NCI-H2227 (cell line): ENCODE results near the gene CYSTM1.
A peak's percentile ranks its signal among the peaks of the same experiment; 100 is the strongest.

Source experiments
- DNase-seq: peaks from one replicate; lab custom pipeline; 2025; ENCODE audit not compliant: unreplicated experiment; lab: John Stamatoyannopoulos, UW

CYSTM1 gene

GRCh38 chr5:140252470-140253126 is 77.6 kb downstream of the CYSTM1 start:
- DNase-seq, result no peak

- DNase-seq, result no peak
Measured at GRCh38 chr5:140253985-140254384, 79.0 kb downstream of the CYSTM1 start.

DNA sequence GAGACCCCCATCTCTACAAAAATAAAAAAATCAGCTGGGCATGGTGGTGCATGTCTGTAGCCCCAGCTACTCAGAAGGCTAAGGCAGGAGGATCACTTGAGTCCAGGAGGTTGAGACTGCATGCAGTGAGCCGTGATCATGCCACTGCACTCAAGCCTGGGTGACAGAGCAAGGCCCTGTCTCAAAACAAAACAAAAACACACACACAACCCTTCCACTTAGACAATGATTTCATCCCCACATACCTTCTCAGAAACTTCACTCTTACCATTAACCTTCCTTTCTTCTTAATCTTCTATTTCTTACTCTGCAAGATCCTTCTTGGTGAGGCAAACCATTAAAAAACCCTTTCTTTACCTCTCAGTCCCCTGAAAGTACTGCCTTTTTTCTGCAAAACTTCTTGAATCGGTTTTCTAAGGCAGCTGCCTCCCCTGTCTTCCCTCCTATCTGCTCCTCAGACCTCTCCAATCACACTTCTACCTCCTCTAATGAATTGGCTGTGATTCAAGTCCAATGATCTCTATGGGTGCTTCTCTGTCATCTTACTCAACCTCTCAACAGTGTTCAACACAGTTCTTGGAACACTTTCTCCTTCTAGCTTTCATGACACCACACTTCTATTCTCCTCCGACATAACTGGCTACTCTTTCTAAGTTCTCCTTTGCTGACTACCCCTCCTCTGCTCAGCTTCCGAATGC is 80.6 kb downstream of the CYSTM1 start:
- DNase-seq, result no peak

GRCh38 chr5:140256726-140257125 is 81.7 kb downstream of the CYSTM1 start:
- no peak for DNase-seq

DNA sequence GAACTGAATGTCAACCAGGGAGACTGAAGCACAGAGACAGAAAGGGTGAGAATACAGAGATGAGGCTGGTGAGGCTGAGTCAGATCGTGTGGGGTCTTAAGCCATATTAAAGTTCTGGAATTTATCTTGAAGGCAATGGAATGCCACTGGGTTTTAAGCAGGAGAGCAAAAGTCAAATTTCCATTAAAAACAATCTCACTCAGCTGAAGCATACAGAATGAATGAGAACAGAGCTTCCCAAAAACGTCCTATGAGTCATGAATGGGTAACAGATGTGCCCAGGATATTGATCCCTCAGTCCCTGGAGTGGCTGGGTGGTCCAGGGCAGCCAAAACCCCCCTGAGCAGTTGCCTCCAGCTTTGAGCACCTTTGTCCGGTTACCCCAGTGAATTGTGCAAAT is 83.0 kb downstream of the CYSTM1 start:
- DNase-seq, result no peak

DNA sequence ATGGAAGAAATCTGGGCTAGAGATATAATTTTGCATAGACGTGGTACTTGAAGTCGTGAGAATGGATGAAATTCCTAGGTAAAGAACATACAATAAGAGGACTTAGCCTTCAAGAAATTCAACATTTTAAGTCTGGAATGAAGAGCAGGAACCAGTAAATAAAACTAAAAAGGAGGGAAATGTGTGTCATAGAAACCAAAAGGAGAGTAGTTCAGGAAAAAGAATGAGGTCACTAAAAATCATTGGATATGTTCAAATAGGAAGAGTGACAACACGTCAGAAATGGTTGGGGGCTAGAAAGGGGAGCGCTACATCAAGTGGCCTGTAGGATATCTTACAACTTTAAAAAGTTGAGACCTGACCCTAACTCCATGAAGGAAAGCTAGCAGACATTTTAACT is 83.9 kb downstream of the CYSTM1 start:
- no peak for DNase-seq

- no peak for DNase-seq
Measured at GRCh38 chr5:140259500-140259899, 84.5 kb downstream of the CYSTM1 start.

- DNase-seq, result no peak
Measured at GRCh38 chr5:140260089-140260656, 85.2 kb downstream of the CYSTM1 start.

- peak; percentile 4 for DNase-seq
Measured at GRCh38 chr5:140261403-140262171, 86.6 kb downstream of the CYSTM1 start.

DNA sequence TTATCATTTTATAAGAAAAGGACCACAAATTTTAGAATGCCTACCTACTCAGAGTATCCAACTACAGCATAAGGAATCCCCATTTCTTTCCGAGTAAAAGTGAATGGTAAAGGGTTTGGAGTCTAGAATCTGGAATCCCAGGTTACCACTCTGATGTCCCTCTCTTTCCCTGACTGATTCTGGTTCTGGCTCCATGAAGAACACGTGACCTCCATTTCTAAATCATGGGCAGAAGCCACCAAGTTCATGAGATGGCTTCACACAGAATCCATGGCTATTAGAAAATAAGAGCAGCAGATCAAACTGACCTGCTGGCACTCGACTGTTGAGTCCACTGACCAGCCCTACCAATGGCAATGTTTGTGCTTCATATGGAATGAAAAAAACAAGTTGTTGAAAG is 87.2 kb downstream of the CYSTM1 start:
- no peak for DNase-seq

- no peak for DNase-seq
Measured at GRCh38 chr5:140262839-140263238, 87.9 kb downstream of the CYSTM1 start.

GRCh38 chr5:140265845-140266244 is 90.9 kb downstream of the CYSTM1 start:
- DNase-seq, result no peak

DNA sequence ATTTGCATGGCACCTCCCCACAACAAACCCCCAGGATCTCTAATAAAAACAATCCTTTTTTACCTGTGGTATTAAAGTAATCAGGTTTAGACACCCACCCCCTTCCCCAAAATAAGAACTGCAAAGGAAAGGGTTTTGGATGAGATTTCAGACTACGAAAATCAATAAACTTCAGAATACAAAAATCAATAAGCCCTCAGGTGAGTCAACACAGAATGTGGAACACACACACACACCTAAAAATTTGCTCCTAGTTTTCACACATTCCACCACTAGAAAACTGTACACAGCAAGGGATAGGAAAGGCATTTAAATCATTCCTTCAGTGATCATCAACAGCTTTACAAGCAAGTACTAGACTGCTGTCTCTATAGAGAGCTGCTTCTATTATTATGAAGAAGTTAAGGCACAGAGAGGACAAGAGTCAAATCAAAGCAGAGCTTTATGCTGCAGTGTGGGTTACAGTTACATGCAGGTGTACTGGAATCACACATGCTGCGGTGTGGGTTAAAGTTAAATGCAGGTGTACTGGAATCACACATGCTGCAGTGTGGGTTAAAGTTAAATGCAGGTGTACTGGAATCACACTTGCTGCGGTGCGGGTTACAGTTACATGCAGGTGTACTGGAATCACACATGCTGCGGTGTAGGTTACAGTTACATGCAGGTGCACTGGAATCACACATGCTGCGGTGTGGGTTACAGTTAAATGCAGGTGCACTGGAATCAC is 91.6 kb downstream of the CYSTM1 start:
- no peak for DNase-seq

DNA sequence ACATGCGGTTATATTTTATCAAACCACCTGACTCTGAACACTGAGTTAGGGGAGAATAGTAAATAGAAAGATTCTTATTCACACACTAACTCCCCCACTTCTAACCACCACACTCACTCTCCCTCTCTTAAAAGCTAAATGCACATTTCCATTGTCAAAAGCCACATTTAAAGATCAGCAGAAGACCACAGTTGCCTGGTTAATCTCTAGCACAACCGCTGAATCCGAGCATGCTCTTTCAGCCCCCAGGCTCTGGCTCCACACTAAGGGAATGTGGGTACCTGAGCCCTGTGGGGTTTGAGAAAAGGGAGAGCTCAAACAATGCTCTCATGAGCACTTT is 92.2 kb downstream of the CYSTM1 start:
- DNase-seq, result peak; percentile 1

GRCh38 chr5:140267559-140268018 is 92.6 kb downstream of the CYSTM1 start:
- no peak for DNase-seq

DNA sequence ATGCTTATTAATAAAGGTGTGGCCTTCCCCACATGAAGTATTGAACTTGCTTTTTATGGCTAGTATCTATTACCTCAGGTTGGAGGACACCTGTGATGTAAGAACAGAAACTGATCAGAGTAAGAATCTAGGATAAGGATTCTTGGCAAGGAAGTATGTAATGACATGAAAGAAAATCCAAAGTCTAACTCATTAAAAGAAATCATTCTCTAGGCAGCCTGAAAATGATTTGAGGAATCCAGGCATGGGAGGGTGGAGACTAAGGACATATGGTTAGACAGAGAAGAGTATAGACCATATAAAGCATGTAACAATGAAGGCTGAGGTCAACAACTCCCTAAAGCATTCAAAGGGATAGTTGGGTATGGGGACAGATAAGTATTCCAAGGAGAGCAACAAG is 95.0 kb downstream of the CYSTM1 start:
- no peak for DNase-seq

- no peak for DNase-seq
Measured at GRCh38 chr5:140273401-140273877, 98.5 kb downstream of the CYSTM1 start.

DNA sequence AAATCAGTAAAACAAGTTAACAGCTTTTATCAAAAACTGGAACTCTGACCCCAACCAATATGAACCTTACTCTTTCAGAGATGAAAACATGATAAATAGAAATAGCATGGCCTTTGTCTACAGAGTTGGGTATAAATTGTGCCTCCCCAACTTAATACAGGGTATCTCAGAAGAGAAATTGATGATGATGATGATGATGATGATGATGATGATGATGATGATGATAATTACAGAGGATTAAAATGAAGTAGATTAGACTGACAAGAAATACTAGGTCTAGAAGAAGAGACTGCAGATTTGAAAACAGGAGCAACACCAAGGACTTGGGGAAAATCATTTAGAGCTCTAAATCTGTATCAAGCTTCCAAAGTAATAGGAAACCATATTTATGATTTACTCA is 100.8 kb downstream of the CYSTM1 start:
- DNase-seq, result no peak

DNA sequence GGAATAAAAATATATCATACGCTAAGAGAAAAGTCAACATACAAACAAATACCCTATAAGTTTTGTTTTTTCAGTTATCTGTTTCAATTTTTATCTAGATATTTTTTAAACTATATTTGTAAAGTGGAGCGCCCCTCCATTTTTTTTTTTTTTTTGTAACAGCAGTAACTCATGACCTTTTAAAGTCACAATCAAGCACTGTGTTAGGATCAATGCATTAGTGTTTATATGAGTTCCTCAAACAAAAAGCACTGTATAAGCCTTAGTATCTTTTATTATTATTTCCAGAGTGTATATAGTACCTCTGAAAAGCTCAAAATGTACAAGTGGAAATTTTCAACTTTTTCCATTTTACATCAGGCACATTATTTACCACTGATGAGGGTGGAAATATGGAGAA is 107.3 kb downstream of the CYSTM1 start:
- DNase-seq, result no peak

DNA sequence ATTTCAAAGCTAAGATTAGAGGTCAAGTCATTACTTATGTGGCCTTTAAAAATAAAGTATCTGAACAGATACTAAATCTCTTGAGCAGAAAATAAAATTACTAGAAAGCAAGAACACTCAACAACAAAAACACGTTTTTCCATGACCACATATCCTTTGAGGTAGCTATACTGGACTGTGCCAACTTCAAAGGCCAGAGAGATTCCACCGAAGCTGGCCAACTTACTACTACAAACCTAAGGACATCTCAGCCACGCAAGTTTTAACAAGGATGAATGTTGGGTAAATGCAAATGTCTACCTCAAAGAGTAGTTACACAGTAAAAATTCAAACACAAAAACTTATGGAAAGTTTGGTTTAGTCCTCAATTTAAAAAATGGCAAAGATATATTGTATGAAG is 109.0 kb downstream of the CYSTM1 start:
- DNase-seq, result no peak

DNA sequence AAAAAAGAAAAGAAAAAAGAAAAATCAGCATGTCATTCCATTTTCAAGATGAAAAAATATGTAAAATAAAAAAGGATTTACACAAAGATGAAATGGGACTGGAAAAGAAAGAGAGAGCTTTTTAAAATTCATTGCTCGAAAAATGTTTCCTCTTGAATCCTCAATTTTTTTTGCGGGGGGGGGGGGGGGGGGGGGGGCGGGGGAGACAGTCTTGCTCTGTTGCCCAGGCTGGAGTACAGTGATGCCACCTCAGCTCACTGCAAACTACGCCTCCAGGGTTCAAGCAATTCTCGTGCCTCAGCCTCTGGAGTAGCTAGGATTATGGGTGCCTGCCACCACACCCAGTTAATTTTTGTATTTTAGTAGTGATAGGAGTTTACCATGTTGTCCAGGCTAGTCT is 111.4 kb downstream of the CYSTM1 start:
- DNase-seq, result no peak
